HG03457 (cell line): ENCODE measurements around the gene WNK4.
"Not testable (repeated sequence)": the region's sequence is repeated elsewhere in the genome, so short reads cannot be mapped to it uniquely, and the experiment has no call there.

Experiments used
- ATAC-seq: cut with Tn5 transposase; IDR thresholded peaks from one replicate; pipeline ENCODE4 v1.9.1; 2021; ENCODE audit warnings: moderate number of reproducible peaks; ENCODE audit not compliant: unreplicated experiment

The WNK4 gene

GRCh38 chr17:42769964-42770363 is 10.4 kb upstream of the WNK4 start:
- ATAC-seq: not testable (repeated sequence)

GRCh38 chr17:42772945-42773289 is 7.5 kb upstream of the WNK4 start:
- no peak for ATAC-seq

GRCh38 chr17:42773290-42774035 is 6.9 kb upstream of the WNK4 start, which contains the start of gene VPS25:
Gene VPS25, plus strand, starts transcription at chr17:42773449. Its CDS starts 27 bp downstream, at chr17:42773476.
- no peak for ATAC-seq

GRCh38 chr17:42774066-42774745 is 6.2 kb upstream of the WNK4 start:
- no peak for ATAC-seq

GRCh38 chr17:42775534-42776098 is 4.8 kb upstream of the WNK4 start:
- no peak for ATAC-seq

GRCh38 chr17:42778570-42778969 is 1.8 kb upstream of the WNK4 start:
- no peak for ATAC-seq

- no peak for ATAC-seq
These were observed 990 bp upstream of the WNK4 start for GRCh38 chr17:42779304-42779935.

- ATAC-seq: no peak
These were observed 635 bp downstream of the WNK4 start for GRCh38 chr17:42780851-42781638.

- no peak for ATAC-seq
These were observed 1.3 kb downstream of the WNK4 start for GRCh38 chr17:42781639-42782165.

GRCh38 chr17:42782166-42783061 is 2.0 kb downstream of the WNK4 start:
- ATAC-seq: no peak

GRCh38 chr17:42783062-42783790 is 2.8 kb downstream of the WNK4 start:
- ATAC-seq: no peak

- ATAC-seq: no peak
These were observed 3.4 kb downstream of the WNK4 start for GRCh38 chr17:42783791-42784138.

GRCh38 chr17:42784409-42784808 is 4.0 kb downstream of the WNK4 start:
- no peak for ATAC-seq

GRCh38 chr17:42784811-42785592 is 4.6 kb downstream of the WNK4 start:
- no peak for ATAC-seq

GRCh38 chr17:42787266-42787665 is 6.9 kb downstream of the WNK4 start:
- ATAC-seq: no peak

- no peak for ATAC-seq
These were observed 11.5 kb downstream of the WNK4 start for GRCh38 chr17:42791948-42792347.

GRCh38 chr17:42792545-42792944 is 12.1 kb downstream of the WNK4 start:
- ATAC-seq: no peak

GRCh38 chr17:42795061-42795460 is 14.7 kb downstream of the WNK4 start:
- ATAC-seq: no peak
